SU-DHL-6 (cell line): Measurements from ENCODE around the gene AMBP.

Experiments
- H2AFZ ChIP-seq: fragments of 200-600 bp; sonication (generic); 2 replicates; pipeline ENCODE4 v1.6.1; 2014; ENCODE audit warnings: low read depth, mild to moderate bottlenecking, moderate library complexity, mixed read lengths, antibody characterized with exemption, low read length; ENCODE audit not compliant: severe bottlenecking
- H3F3A ChIP-seq: fragments of 200-600 bp; shearing (Covaris generic); 2 replicates; pipeline ENCODE4 v1.6.0; 2016; ENCODE audit warnings: antibody characterized with exemption, mild to moderate bottlenecking; ENCODE audit not compliant: insufficient read depth
- H3K27ac ChIP-seq: fragments of 200-600 bp; sonication (generic); 2 replicates; pipeline ENCODE4 v1.5.1; 2016; ENCODE audit warnings: low read depth, mild to moderate bottlenecking, low read length, moderate library complexity, mixed read lengths
- H3K27me3 ChIP-seq: fragments of 200-600 bp; sonication (generic), shearing (Covaris generic); 2 replicates; pipeline ENCODE4 v1.6.0; 2014; ENCODE audit warnings: mild to moderate bottlenecking, low read length
- H3K36me3 ChIP-seq: fragments of 200-600 bp; sonication (generic); 2 replicates; pipeline ENCODE4 v1.6.1; 2014; ENCODE audit warnings: mild to moderate bottlenecking, low read length, mixed read lengths
- H3K4me2 ChIP-seq: fragments of 300-600, 200-600 bp; shearing (Covaris generic), sonication (generic); 2 replicates; pipeline ENCODE4 v1.6.0; 2014; ENCODE audit warnings: low read length, low read depth, mild to moderate bottlenecking; ENCODE audit not compliant: poor library complexity, severe bottlenecking
- H3K4me3 ChIP-seq: fragments of 200-600 bp; sonication (generic); 2 replicates; pipeline ENCODE4 v1.5.1; 2014; ENCODE audit warnings: antibody characterized with exemption, low read length, mild to moderate bottlenecking, mixed read lengths; ENCODE audit not compliant: insufficient read depth, poor library complexity, severe bottlenecking
- H3K79me2 ChIP-seq: fragments of 200-600 bp; sonication (generic); 2 replicates; pipeline ENCODE4 v1.6.1; 2014; ENCODE audit warnings: mild to moderate bottlenecking, low read length, moderate library complexity; ENCODE audit not compliant: insufficient read depth
- H3K9ac ChIP-seq: fragments of 200-600 bp; sonication (generic); 2 replicates; pipeline ENCODE4 v1.7.0; 2014; ENCODE audit warnings: mild to moderate bottlenecking, low read length
- H3K9me2 ChIP-seq: fragments of 200-600 bp; sonication (generic); replicated peaks from 2 replicates; pipeline ENCODE4 v1.6.1; 2014; ENCODE audit warnings: low read length; ENCODE audit not compliant: insufficient read depth
- H3K9me3 ChIP-seq: fragments of 200-600 bp; sonication (generic); 2 replicates; pipeline ENCODE4 v1.6.1; 2014; ENCODE audit warnings: low read length, mixed read lengths; ENCODE audit not compliant: insufficient read depth
- H4K20me1 ChIP-seq: fragments of 200-600 bp; sonication (generic); 2 replicates; pipeline ENCODE4 v1.6.1; 2014; ENCODE audit warnings: low read depth, mild to moderate bottlenecking, antibody characterized with exemption, low read length, moderate library complexity, mixed read lengths
- EZH2phosphoT487 ChIP-seq: fragments of 200-600 bp; sonication (generic), shearing (Covaris generic); conservative IDR thresholded peaks from 2 replicates; pipeline ENCODE4 v1.6.1; 2018; ENCODE audit warnings: mild to moderate bottlenecking, antibody characterized with exemption, low read length, moderate library complexity, mixed read lengths
- TF ChIP-seq, protein P1 (sequence below): fragments of 200-600 bp; sonication (generic); IDR thresholded peaks from one replicate; pipeline ENCODE4 v1.5.1; 2017; ENCODE audit warnings: antibody characterized with exemption, mild to moderate bottlenecking, low read length, moderate library complexity; ENCODE audit not compliant: insufficient read depth, poor library complexity, severe bottlenecking

Gene AMBP

GRCh38 chr9:114097613-114098020 lies 19.5 kb upstream of the AMBP start:
- no peak overlapping the region for H2AFZ ChIP-seq
- no peaks in the 10 kb centered on the region for H4K20me1 ChIP-seq
- no peak overlapping the region for H3K9ac ChIP-seq
- H3K9me3 ChIP-seq, result no peaks in the 10 kb centered on the region
- no peaks in the 10 kb centered on the region for H3F3A ChIP-seq
- H3K27ac ChIP-seq, result no peak overlapping the region
- H3K36me3 ChIP-seq, result no peaks in the 10 kb centered on the region
- TF ChIP-seq EZH2phosphoT487, result no peak
- TF ChIP-seq, protein P1, sequence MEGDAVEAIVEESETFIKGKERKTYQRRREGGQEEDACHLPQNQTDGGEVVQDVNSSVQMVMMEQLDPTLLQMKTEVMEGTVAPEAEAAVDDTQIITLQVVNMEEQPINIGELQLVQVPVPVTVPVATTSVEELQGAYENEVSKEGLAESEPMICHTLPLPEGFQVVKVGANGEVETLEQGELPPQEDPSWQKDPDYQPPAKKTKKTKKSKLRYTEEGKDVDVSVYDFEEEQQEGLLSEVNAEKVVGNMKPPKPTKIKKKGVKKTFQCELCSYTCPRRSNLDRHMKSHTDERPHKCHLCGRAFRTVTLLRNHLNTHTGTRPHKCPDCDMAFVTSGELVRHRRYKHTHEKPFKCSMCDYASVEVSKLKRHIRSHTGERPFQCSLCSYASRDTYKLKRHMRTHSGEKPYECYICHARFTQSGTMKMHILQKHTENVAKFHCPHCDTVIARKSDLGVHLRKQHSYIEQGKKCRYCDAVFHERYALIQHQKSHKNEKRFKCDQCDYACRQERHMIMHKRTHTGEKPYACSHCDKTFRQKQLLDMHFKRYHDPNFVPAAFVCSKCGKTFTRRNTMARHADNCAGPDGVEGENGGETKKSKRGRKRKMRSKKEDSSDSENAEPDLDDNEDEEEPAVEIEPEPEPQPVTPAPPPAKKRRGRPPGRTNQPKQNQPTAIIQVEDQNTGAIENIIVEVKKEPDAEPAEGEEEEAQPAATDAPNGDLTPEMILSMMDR, result no peak
- H3K27me3 ChIP-seq, result no peaks in the 10 kb centered on the region
- H3K4me3 ChIP-seq, result no peak overlapping the region
- H3K79me2 ChIP-seq, result no peaks in the 10 kb centered on the region
- H3K9me2 ChIP-seq, result no peaks in the 10 kb centered on the region
- no peak overlapping the region for H3K4me2 ChIP-seq

- H3K4me3 ChIP-seq, result no peak overlapping the region
- H3K27me3 ChIP-seq, result no peaks in the 10 kb centered on the region
- no peak overlapping the region for H3K27ac ChIP-seq
- H3K9ac ChIP-seq, result no peak overlapping the region
- H3K9me2 ChIP-seq, result no peaks in the 10 kb centered on the region
- TF ChIP-seq, protein P1, result no peak
- no peak for TF ChIP-seq EZH2phosphoT487
- no peaks in the 10 kb centered on the region for H3K36me3 ChIP-seq
- H3K9me3 ChIP-seq, result no peaks in the 10 kb centered on the region
- no peaks in the 10 kb centered on the region for H3F3A ChIP-seq
- no peak overlapping the region for H2AFZ ChIP-seq
- no peaks in the 10 kb centered on the region for H3K79me2 ChIP-seq
- H4K20me1 ChIP-seq, result no peaks in the 10 kb centered on the region
- H3K4me2 ChIP-seq, result no peak overlapping the region
These were observed 18.9 kb upstream of the AMBP start for GRCh38 chr9:114096866-114097612.

DNA sequence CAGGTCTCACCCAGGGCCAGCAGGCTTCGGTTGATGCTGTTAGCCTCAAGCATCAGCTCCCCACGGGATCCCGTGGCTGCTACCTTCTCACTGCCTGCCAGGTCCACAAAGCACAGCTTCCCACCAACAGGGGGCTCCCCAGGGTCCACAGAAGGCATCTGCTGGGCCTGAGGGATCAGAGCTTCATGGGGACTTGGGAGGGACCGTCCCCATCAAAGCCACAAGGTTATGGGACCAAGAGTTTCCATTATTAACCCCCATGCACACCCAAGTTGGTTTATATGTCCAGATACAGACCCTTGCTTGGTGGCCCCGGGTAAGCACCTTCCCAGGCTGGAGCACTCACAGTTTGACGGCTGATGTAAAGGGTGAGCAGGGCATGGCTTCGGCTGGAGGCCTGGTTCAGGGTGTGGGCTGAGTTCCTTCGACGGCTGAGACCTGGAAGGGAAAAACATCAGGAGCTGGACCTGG lies 18.0 kb upstream of the AMBP start:
- Histone ChIP-seq H3F3A (no peaks in the 10 kb centered on the region), H3K27ac (no peak overlapping the region), H3K4me2 (no peak overlapping the region), H3K9ac (no peak overlapping the region), H3K9me2 (no peaks in the 10 kb centered on the region), H3K79me2 (no peaks in the 10 kb centered on the region), H3K9me3 (no peaks in the 10 kb centered on the region), H3K36me3 (no peaks in the 10 kb centered on the region), H4K20me1 (no peaks in the 10 kb centered on the region), H3K27me3 (no peaks in the 10 kb centered on the region), H3K4me3 (no peak overlapping the region), H2AFZ (no peak overlapping the region)
- TF ChIP-seq, protein P1, result peak; percentile 9
- no peak for TF ChIP-seq EZH2phosphoT487
